MM.1S (cell line): ENCODE results near the gene SLC6A3.
"Not testable (repeated sequence)": the region's sequence is repeated elsewhere in the genome, so short reads cannot be mapped to it uniquely, and the experiment has no call there.

Experiments used
- DNase-seq: peaks from one replicate; pipeline ENCODE4 v3.0.0-alpha.2; 2015
- H2AFZ ChIP-seq: fragments of 300-600 bp; sonication (generic); 2 replicates; pipeline ENCODE4 v1.6.0; 2016; ENCODE audit warnings: antibody characterized with exemption, low read length
- H3F3A ChIP-seq: fragments of 300-600 bp; sonication (generic); 2 replicates; pipeline ENCODE4 v1.6.1; 2016; ENCODE audit warnings: mild to moderate bottlenecking, antibody characterized with exemption, low read length, moderate library complexity, mixed read lengths; ENCODE audit not compliant: insufficient read depth
- H3K27ac ChIP-seq: fragments of 300-600 bp; sonication (generic); 2 replicates; pipeline ENCODE4 v1.5.1; 2016; ENCODE audit warnings: mild to moderate bottlenecking, low read length
- H3K27me3 ChIP-seq: fragments of 300-600 bp; sonication (generic); replicated peaks from 2 replicates; pipeline ENCODE4 v1.6.0; 2016; ENCODE audit warnings: low read length; ENCODE audit not compliant: insufficient read depth
- H3K36me3 ChIP-seq: fragments of 300-600 bp; sonication (generic); replicated peaks from 2 replicates; pipeline ENCODE4 v1.6.1; 2016; ENCODE audit warnings: mild to moderate bottlenecking, low read length, mixed read lengths; ENCODE audit not compliant: insufficient read depth
- H3K4me1 ChIP-seq: fragments of 300-600 bp; sonication (generic); 2 replicates; pipeline ENCODE4 v1.6.1; 2016; ENCODE audit warnings: low read length, mixed read lengths
- H3K4me2 ChIP-seq: fragments of 300-600 bp; sonication (generic); 2 replicates; pipeline ENCODE4 v1.6.0; 2016; ENCODE audit warnings: low read depth, low read length
- H3K4me3 ChIP-seq: fragments of 300-600 bp; sonication (generic); 2 replicates; pipeline ENCODE4 v1.5.1; 2016; ENCODE audit warnings: low read length, mixed read lengths
- H3K79me2 ChIP-seq: fragments of 300-600 bp; sonication (generic); 2 replicates; pipeline ENCODE4 v1.6.1; 2016; ENCODE audit warnings: mixed run types, low read length, mixed read lengths
- H3K9ac ChIP-seq: fragments of 300-600 bp; sonication (generic); 2 replicates; pipeline ENCODE4 v1.6.1; 2016; ENCODE audit warnings: low read length, mixed read lengths
- H3K9me2 ChIP-seq: fragments of 300-600 bp; sonication (generic); replicated peaks from 2 replicates; pipeline ENCODE4 v1.6.1; 2016; ENCODE audit warnings: mild to moderate bottlenecking, low read length, mixed read lengths; ENCODE audit not compliant: insufficient read depth
- H3K9me3 ChIP-seq: fragments of 300-600 bp; sonication (generic); replicated peaks from 2 replicates; pipeline ENCODE4 v1.6.1; 2016; ENCODE audit warnings: mild to moderate bottlenecking, low read length, mixed read lengths; ENCODE audit not compliant: insufficient read depth
- H4K20me1 ChIP-seq: fragments of 300-600 bp; sonication (generic); 2 replicates; pipeline ENCODE4 v1.6.1; 2016; ENCODE audit warnings: mild to moderate bottlenecking, low read length, moderate library complexity, mixed read lengths; ENCODE audit not compliant: insufficient read depth
- CTCF ChIP-seq: fragments of 300-600 bp; sonication (generic); IDR thresholded peaks from 2 replicates; pipeline ENCODE4 v1.5.1; 2016; ENCODE audit warnings: antibody characterized with exemption, low read length, mixed read lengths
- EZH2 ChIP-seq: fragments of 300-600 bp; sonication (generic); optimal IDR thresholded peaks from 2 replicates; pipeline ENCODE3; 2017; ENCODE audit warnings: low read depth, mild to moderate bottlenecking, antibody characterized with exemption, low read length, mixed read lengths
- EZH2phosphoT487 ChIP-seq: fragments of 300-600 bp; sonication (generic); IDR thresholded peaks from 2 replicates; pipeline ENCODE4 v1.6.1; 2018; ENCODE audit warnings: antibody characterized with exemption, low read length

The SLC6A3 gene

GRCh38 chr5:1476181-1476966 is 31.1 kb upstream of the SLC6A3 start:
- Histone ChIP-seq H3K79me2 (0 out of 2 replicates have a peak, but pooled peaks cover 3% of the 10 kb centered on the region), H3K27ac (no peak overlapping the region), H3K36me3 (peaks cover 13% of the 10 kb centered on the region), H3K9me3 (no peaks in the 10 kb centered on the region), H3K9me2 (no peaks in the 10 kb centered on the region), H3K4me2 (no peak overlapping the region), H2AFZ (no peak overlapping the region), H3K27me3 (no peaks in the 10 kb centered on the region), H3F3A (no peaks in the 10 kb centered on the region), H3K4me3 (no peak overlapping the region), H3K9ac (no peak overlapping the region), H3K4me1 (no peaks in the 10 kb centered on the region), H4K20me1 (no peaks in the 10 kb centered on the region)
- TF ChIP-seq EZH2phosphoT487 (no peak), CTCF (no peak), EZH2 (no peak)
- DNase-seq, result no peak

DNA sequence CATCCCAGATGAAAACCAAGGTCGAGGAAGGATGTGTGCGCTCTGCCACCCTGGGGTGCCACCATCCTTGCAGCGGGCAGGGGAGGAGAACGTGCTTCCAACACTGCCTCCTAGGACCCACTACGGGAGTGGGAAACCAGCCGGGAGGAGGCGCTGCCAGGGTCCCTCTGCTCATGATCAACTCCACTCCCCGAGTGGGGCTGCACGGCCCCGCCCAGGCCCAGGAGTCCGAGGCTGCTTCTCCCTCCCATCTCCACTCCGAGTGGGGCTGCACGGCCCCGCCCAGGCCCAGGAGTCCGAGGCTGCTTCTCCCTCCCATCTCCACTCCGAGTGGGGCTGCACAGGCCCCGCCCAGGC is 30.3 kb upstream of the SLC6A3 start:
- H3K4me3 ChIP-seq, H3K27ac ChIP-seq, H3F3A ChIP-seq, DNase-seq, H3K4me1 ChIP-seq, H3K9me2 ChIP-seq, H3K9ac ChIP-seq, H3K9me3 ChIP-seq, H4K20me1 ChIP-seq, H3K4me2 ChIP-seq, H2AFZ ChIP-seq, H3K79me2 ChIP-seq, H3K27me3 ChIP-seq: not testable (repeated sequence)
- H3K36me3 ChIP-seq, result peaks cover 13% of the 10 kb centered on the region

DNA sequence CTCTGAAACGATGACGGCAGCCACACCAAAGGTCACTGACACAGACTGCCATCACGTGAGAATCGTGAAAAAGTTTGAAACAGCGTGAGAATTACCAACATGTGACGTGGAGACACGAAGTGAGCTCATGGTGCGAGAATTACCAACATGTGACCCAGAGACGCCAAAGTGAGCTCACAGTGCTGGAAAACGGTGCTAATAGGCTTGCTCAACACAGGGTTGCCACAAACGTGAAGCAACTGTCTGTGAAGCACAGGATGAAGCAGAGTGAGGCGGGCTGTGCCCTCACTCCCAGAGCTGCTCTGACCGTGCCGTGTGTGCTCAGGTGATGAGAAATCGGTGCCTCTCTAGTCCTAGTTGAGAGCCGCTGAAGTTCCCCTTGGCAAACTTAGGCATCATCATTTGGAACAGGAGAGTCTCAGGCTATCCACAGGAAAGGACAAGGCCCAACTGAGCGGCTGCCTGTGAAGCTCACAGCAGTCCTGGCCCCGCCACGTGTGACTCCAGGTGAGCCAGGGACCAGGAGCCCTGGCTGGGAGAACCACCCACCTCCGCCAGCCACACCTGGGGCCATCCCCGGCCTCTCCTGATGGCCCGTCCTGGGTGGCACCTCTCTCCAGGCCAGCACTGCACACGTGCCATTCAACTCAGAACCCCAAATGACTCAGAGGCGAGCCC is 29.8 kb upstream of the SLC6A3 start:
- Histone ChIP-seq H3K4me1 (no peaks in the 10 kb centered on the region), H3K9me2 (no peaks in the 10 kb centered on the region), H3K4me3 (no peak overlapping the region), H3F3A (no peaks in the 10 kb centered on the region), H2AFZ (no peak overlapping the region), H3K36me3 (peaks cover 13% of the 10 kb centered on the region), H3K79me2 (0 out of 2 replicates have a peak, but pooled peaks cover 3% of the 10 kb centered on the region), H3K4me2 (no peak overlapping the region), H3K27ac (no peak overlapping the region), H4K20me1 (no peaks in the 10 kb centered on the region), H3K9me3 (no peaks in the 10 kb centered on the region), H3K27me3 (no peaks in the 10 kb centered on the region), H3K9ac (no peak overlapping the region)
- DNase-seq, result no peak
- TF ChIP-seq CTCF (no peak), EZH2 (no peak), EZH2phosphoT487 (no peak)
